ENCODE measurements around the gene TMEM53.
A peak's percentile ranks its signal among the peaks of the same experiment; 100 is the strongest.
"Not testable (repeated sequence)": the region's sequence is repeated elsewhere in the genome, so short reads cannot be mapped to it uniquely, and the experiment has no call there.

Gene TMEM53

DNA sequence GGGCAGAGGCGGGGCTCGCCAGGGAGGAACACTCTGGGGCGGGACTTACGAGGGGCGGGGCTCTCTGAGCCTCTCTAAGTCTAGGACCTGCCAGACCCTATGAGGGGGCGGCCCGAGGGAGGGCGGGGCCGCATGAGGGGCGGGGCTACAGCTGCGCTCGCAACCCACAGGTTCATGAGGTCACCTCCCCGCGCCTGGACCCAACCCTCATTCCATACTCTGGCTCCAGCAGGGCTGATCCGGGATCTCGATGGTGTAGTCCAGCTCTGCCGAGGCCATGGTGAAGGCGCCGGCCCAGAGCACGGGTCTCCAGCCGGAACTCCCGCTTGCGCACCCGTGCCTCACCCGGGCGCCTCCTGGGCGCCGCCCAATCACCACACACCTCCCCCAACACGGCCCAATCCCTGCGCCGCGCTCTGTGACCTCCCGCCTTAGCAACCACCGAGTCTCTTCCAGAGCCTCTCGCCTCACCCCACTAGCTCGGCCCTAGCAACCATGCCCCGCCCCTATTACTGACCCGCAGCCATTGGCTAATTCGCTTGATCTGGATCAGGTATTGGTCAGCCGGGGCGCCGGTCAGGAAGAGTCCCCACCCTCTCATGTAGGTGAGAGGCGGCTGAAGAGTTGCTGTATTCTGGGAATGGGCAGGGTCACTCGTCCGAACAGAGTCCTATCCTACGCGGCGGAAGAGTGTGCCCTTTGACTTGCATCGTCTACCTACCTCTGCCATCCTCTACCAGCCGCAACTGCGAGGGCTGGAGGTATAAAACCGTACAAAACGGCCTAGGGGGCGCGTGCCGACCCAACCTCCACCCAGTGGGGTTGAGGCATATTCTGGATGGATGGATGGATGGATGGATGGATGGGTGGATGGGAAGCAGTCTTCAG, at the start of gene TMEM53, which contains the start of gene ARMH1:
Gene TMEM53, minus strand, starts transcription at position 369 of the 888 bp plus-strand sequence. Its CDS starts 90 bp downstream, at position 279.
Gene ARMH1, plus strand, starts transcription at position 602 of the 888 bp plus-strand sequence. CDS start 14,984 bp downstream, outside the sequence.
- peak; percentile 99 for DNase-seq (ENCODE audit: low spot score)

DNA sequence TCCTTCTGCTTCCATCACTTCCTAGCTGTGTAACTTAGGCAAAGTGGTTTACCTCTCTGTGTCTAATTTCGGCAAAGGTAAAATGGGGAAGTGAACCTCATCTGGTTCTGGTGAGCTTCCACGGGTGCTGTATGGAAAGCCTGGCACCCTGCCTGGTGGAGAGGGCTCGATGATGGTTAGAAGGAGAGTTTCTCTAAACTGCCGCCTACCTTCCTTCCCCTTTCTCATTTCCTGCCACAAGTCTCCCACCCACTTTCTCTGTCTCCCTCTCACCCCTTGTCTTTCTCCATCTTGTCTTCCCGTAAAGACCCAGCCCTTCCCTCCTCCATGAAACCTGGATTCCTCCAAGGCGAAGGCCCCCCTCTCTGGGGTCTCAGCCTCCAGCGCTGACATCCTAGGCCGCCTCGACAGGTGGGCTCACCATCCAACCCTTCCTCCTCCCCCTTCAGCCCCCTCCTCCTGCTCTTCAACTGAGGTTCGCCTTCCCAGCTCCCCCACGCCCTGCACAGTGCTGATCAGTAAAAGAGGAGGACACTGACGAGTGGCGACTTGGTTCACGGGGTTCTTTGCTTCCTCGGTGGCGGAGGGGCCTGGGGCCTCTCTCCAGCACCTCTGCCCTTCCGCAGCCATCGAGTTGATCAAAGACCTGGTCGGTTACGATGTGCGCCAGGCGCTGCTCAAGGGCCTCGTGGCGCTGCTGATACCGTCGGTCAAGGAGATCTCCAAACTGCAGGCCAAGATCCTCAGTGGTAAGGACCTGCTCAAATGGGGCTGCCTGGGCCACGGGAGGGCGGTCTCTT, 49.4 kb upstream of the TMEM53 start:
- peak; percentile 59 for DNase-seq (ENCODE audit: low spot score)

DNA sequence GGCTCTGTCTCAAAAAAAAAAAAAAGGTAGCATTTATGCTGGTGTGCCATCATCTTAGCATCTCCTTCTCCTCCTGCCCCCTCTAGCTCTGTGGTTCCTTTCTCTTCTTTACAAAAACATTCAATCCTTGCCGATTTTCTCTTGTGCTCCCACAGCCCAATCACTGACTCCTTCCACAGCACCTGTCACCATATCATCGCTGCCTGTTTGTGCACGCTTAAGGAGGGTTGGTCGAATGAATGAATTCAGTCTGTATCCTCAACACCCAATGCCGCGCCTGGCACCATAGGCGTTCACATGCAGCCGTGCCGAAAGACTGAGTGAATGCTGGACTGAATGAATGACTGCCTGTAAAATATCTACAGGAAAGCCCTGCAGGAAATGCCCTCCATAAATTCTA, 48.8 kb upstream of the TMEM53 start:
- DNase-seq (ENCODE audit: low spot score): no peak

DNA sequence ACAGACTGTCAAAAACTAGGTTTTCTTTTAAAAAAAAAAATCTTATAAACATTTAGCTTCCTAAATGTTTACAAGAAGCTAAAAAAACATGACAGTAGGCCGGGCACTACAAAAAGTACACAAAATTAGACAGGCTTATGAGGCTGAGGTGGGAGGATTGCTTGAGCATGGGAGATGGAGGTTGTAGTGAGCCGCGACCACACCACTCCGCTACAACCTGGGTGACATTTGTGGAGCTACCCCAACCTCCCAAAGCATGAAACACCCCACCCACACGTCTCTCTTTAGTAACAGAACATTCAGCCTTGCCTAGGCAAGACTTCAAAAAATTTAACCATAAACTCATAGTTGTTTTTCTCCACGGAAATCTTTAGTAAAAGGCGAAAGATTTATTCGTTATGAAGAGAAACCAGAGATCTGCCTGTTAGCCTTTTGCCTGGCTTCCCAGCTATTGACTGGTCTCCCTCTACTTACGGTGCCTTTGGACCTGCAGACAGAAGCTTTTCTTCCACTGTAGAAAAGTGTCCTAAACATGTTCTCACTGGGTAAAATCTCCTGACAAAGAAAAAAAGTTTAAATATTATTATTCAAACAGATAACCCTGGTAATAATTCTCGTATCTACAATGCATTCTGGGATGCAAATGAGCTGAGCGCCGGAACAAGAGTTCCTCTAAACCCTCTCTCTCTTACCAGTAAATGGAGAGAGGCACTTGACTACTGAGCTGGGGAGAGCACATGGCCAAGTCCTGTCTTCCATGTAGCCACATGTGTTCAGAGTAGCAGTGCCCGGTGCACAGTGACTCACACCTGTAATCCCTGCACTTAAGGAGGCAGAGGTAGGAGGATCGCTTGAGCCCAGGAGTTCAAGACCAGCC, 47.4 kb upstream of the TMEM53 start:
- peak; percentile 81 for DNase-seq (ENCODE audit: low spot score)

DNA sequence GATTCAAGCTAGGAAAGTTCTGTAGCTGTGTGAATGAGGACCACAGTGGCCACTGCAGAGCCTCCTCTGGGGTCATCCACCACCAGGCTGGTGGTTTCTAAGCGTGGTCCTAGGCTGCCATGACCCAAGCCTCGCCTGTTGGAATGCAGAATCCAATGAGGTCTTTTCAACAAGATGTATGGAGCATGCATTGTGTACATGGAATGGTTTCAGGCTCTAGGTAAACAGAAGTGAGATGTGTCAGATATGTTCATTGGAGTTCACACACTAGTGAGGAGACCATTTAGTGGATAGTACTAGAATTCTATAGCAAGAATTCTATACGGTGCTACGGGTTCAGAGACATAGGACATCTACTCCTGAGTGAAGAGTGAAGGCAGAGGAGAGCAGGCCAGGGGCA, 46.0 kb upstream of the TMEM53 start:
- no peak for DNase-seq (ENCODE audit: low spot score)

DNA sequence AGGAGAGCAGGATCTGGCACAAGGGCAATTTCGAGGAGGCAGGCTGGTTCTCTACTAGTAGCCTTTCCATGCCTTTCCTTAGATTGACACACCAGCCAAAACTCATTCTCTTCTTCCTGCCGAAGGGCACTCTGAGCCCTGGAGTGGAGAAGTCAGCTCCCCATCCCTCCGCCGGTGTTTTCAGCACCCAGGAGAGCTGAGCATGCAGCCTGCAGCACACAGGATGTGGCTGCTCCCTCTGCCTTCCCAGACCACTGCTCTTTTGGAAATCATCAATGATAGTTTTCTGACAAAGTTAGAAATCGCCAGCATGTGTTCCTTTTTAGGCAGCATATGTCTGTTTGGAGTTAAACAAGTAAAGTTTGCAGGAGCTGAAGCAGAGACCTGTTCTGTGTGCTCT, 45.0 kb upstream of the TMEM53 start:
- DNase-seq (ENCODE audit: low spot score): no peak

DNA sequence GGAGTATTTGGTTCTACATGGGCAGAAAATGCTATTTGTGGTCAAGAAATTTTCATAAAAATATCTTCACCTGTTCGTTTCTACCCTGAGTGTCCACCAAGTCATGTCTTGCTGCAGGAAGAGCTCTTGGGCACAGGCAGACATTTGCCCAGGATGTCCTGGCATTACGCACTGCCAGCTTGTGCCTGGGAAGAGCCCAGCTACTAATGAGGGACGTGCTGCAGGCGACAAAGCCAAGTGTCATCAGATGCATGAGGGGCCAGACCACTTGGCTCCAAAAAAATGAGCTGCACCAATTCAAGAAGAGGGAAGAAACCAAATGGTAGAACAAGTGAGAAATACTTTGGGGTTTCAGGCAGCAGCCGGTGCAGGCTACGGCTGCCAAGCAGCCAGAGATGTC, 43.8 kb upstream of the TMEM53 start:
- DNase-seq (ENCODE audit: low spot score): no peak

DNA sequence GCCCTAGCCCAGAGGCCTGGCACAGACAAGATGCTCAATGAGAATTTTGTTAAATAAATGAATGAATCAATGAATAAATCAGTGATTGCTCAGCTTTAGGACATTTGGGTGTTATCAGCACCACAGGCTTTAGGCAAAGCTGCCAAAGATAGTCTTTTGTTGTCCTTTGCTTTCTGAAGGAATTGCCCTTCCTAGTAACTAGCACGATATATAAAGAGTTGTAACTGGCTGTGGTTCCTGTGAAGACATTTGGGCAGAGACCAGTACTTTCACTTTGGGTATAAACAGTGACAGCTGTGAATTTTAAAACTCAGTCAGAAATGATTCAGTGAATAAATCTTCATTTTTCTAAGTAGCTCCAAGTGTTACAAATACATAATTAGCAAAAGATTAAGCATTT, 43.4 kb upstream of the TMEM53 start:
- no peak for DNase-seq (ENCODE audit: low spot score)

DNA sequence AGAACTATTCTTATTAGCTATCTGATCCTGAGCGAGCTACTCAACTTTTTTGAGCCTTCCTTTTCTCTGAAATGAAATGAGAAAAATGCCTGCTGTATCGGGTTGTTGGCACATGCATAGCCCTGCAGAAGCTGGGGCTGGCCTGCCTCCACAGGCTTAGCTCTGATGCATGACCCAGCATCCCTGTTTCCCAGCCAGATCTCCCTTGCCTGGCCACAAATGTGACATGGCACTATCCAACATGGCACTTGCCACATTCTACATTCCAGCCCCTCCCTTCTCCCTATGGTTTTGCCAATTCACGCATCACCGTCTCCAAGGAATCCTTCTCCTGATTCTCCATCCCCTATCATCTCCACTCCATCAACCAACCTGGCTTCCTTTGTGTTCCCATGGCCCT, 42.9 kb upstream of the TMEM53 start:
- DNase-seq (ENCODE audit: low spot score): no peak

DNA sequence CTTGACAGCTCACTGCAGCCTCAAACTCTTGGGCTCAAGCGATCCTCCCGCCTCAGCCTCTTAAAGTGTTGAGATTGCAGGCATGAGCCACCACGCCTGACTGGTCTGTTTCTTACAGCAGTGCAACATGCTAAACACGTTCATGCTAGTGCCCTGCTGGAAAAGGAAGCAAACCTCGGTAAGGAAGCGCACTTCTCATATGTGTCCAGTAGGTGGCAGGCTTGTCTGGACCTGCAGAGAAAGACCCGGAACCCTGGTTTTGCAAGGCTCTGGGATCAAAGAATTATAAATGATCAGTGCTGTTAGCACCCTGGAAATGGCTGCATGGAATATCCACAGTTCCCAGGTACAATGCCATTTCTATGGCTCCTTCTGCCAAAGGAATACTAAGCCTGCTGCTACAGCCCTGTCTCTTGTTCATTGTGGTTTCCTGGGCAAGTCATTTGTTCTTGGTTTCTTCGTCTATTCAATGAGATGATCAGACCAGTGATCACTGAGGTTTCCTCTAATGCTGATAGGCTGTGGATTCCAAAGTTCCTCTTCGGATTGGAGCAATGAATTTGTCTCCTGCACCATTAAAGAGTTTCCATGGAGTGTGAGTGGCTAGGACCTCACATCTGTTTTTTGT, 40.8 kb upstream of the TMEM53 start:
- DNase-seq (ENCODE audit: low spot score): peak; percentile 82

DNA sequence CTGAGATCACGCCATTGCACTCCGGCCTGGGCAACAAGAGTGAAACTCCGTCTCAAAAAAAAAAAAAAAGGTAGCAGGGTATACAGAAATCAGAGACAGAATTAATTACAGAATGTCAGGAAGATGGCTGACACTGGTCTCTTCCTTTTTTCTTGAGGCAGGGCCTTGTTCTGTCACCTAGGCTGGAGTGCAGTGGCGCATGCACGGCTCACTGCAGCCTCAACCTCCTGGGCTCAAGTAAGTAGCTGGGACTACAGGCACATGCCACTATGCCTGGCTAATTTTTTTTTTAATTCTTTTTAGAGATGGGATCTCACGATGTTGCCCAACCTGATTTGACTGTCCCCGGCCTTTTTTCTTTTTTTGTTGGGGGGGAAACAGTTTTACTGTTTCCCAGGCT, 40.3 kb upstream of the TMEM53 start:
- DNase-seq (ENCODE audit: low spot score): no peak

DNA sequence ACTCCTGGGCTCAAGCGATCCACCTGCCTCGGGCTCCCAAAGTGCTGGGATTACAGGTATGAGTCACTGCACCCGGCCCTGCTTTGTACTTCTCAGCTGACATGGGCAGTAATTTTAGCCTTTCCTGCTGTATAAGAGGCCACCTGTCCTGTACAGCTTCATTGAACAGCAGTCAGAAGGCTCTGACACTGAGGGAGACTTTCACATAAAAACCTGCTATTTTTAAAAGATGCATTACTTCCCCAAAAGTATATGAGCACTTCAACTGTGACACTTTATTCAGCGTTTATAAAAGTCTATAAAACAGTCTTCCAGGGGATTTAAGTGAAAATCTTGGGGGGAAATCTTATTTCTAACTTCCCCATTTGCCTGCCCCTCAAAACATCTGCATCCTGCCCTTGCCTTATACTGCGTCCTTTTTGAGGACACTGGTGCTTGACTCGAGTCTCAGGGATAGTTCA, 39.1 kb upstream of the TMEM53 start:
- no peak for DNase-seq (ENCODE audit: low spot score)

DNA sequence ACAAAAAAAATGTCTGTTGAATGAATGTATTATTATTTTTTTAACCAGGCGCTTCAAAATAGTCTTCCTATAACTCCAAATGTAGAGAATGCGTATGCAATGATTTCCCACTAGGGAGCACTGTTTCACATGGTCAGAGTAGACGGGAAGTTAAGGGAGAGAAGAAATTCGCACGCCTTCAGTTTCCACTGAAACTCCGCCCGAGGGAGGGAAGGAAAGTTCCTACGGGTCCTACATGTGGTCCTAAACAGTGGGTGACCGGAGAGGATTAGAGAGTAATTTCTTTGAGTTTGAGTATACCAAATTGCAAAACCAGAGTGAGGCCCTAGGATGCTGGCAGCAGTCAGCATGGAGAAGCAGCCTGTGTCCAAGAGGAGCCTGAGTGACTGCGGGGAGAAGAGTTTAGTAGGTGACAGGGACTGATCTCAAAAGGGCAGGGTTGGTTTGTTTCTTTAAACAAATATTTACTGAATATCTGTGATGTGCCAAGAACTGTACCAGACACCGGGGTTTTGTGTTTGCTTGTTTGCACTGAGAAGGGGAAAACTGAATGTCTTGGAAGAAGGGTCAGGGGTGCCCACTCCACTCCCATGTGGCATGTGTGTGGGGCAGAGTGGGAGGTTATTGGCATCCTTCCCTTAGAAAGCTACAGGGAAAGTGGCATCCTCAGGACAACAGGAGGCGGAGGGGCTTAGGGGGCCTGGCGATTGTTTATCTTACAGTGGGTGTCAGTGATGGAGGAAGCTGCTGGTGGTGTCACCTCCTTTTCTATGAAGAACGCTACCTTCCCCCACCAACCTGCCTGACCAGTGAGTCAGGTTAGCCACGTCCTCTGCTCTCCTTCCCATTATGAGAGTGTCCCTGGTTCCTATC, 33.9 kb upstream of the TMEM53 start:
- peak; percentile 67 for DNase-seq (ENCODE audit: low spot score)

DNA sequence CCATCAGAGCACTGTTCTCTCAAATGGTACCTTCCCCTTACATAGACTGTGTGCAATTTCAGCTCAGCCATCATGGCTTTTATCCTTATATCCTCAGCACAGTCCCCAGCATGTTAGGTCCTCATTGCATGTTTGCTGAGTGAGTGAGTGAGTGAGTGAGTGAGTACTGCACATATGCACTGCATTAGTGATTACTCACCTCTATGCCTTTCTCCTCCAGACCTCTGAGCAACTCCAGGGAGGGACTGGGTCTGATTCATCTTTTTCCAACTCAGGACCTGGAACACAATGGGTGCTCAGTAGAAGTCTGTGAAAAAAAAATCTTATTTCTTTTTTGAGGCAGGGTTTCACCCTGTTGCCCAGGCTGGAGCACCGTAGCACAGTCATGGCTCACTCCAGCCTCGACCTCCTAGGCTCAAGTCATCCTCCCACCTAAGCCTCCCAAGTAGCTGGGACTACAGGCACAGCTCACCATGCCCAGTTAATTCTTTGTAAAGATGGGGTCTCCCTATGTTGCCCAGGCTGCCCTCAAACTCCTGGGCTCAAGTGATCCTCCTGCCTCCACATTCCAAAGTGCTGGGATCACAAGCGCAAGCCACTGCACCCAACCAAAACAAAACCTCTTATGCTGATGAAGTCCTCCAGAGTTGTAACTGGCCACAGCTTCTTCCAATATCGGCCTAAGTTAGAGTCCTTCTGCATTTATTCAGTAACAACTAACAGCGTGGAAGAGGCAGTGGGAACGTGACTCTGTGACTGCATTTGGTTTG, 33.0 kb upstream of the TMEM53 start:
- no peak for DNase-seq (ENCODE audit: low spot score)

DNA sequence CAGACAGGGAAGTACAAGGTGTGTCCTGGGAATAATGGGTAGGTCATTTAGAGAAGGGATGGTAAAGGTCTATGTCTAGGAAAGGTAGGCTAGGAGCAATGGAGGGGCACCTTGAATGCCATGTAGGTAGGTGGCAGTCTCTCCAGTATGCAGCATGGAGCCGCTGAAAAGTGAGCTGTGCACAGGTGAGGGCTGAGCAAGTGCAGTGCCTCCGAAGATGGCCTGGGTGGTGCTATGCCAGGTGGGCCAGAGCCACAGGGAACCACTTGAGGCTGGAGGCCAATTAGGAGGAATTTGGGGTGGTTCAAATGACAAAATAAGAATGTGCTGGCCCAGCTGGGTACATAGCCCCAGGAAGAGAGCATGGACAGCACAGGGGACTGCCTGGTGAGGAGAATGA, 31.7 kb upstream of the TMEM53 start:
- no peak for DNase-seq (ENCODE audit: low spot score)

DNA sequence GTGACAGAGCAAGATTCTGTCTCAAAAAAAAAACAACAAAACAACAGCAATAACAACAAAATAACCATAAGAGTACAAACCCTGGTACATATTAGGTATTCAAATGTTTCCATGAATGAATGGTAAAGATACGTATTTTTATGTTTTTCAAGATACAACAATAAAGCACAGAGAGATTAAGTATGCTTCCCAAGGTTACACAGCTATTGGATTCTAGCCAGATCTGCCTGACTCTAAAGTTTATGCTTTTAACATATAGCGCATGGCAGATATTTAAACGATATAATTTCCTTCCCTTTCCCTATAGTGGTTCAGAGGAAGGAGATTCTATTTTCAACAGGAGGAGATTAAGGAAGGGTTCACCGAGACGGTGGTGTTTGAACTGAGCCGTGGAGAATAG, 31.2 kb upstream of the TMEM53 start:
- no peak for DNase-seq (ENCODE audit: low spot score)

DNA sequence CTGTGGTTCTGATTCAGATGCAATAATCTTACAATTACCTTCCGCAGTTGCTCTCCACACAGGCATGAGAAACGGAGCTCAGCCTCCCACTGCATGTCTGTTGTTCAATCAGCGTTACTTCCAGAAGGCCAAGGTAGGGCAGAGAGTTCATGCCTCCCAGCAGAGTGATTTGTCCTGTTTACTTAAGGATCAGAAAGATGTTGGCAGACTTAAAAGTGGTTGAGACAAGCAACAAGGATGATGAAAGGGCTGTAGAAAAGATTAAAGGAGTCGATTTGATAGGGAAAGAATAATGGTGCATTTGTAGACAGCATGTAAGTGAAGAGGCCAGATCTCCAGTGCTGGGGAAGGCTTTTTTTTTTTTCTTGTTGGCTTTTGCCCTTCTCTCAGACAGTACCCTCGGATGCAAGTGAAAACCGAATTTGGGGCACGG, 26.9 kb upstream of the TMEM53 start:
- no peak for DNase-seq (ENCODE audit: low spot score)

DNA sequence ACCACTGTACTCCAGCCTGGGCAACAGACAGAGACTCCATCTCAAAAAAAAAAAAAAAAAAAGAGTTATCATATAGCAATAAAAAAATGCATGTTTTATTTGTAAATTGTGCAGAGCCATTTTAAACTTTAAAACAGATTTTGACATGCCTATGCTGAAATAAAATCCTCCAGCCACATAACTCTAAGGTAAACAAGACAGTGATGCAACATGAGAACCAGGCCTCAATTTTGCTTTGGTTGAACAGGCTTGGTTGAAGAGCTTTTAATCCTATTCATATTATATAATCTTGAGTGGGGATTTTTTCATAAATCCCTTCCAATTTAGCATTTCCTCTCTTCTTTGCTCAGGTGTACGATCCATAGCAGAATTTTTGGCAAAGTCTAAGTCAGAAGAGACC, 26.3 kb upstream of the TMEM53 start:
- DNase-seq (ENCODE audit: low spot score): no peak

DNA sequence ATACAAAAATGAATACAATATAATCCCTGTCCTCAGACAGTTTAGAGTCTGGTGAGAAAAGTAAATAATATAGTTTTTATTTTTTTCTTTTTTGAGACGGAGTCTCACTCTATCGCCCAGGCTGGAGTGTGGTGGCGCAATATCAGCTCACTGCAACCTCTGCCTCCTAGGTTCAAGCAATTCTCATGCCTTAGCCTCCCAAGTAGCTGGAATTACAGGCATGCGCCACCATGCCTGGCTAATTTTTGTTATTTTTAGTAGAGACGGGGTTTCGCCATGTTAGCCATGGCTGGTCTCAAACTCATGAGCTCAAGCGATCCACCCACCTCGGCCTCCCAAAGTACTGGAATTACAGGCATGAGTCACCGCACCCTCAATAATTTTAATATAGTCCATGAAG, 25.1 kb upstream of the TMEM53 start:
- not testable (repeated sequence) for DNase-seq (ENCODE audit: low spot score)

DNA sequence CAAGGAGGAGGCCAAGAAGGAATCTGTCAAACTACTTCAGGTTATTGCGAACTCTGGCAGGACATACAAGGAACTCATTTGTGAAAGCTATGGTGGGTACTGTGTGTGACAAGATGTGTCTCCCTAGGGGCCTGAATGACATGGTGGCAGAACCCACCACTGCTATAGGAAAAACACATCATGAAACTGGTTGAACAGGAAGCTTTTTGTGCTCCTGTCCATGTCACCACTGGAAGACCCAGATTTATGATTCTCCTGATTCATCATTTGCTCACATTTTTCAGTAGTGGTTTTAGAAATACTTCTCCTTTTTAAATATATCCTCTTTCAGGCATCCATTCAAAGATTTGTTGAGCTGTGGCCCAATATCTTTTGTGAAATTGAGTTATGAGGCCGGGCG, 23.9 kb upstream of the TMEM53 start:
- no peak for DNase-seq (ENCODE audit: low spot score)
